Cardiac muscle cell (in vitro differentiated cells and primary cell): ENCODE results near the gene KCTD6. TPM values are rescaled to one million over a fixed set of nuclear protein-coding genes. Genes with fewer than 3 reads are reported as not detected.

Experiments
- DNase-seq, 2 donors: peaks; one replicate each; pipeline versions ENCODE4 v3.0.0 to v3.0.0-alpha.2; 2010 to 2017; ENCODE audit warnings: low read depth in 1 of 2, low spot score in 1 of 2
- H3K27ac ChIP-seq: fragments of 200-600 bp; sonication (generic); 2 replicates; pipeline ENCODE4 v1.5.1; 2016
- H3K27me3 ChIP-seq: fragments of 200-600 bp; sonication (generic); 2 replicates; pipeline ENCODE4 v1.6.0; 2016; ENCODE audit warnings: control low read depth
- H3K36me3 ChIP-seq: fragments of 200-600 bp; sonication (generic); 2 replicates; pipeline ENCODE4 v1.5.1; 2016; ENCODE audit warnings: control low read depth
- H3K4me1 ChIP-seq: fragments of 200-600 bp; sonication (generic); 2 replicates; pipeline ENCODE4 v1.8.1; 2017; ENCODE audit warnings: low read depth, mild to moderate bottlenecking, mixed run types
- H3K4me3 ChIP-seq: fragments of 200-600 bp; sonication (generic); 2 replicates; pipeline ENCODE4 v1.5.1; 2016; ENCODE audit warnings: mild to moderate bottlenecking
- H3K9me3 ChIP-seq: fragments of 200-600 bp; sonication (generic); 2 replicates; pipeline ENCODE4 v1.5.1; 2017; ENCODE audit warnings: low read depth, mild to moderate bottlenecking, control low read depth
- CTCF ChIP-seq: IDR thresholded peaks from 2 replicates; pipeline ENCODE4 v1.5.1; 2012; ENCODE audit warnings: low read depth, mild to moderate bottlenecking, low read length
- polyA plus RNA-seq: library from polyadenylated mRNA; unstranded; fragments of >200 nt; fragmentation: Nextera tagmentation; extraction: Ambion mirVana; gene quantifications from 2 replicates; pipeline ENCODE4 v1.2.1, GENCODE V29; 2016
- total RNA-seq: library from RNA; depleted of rRNA; stranded (reverse); fragments of >200 nt; gene quantifications from 2 replicates; pipeline ENCODE4 v1.2.3, GENCODE V29; 2016

KCTD6 gene
- total and polyA plus RNA-seq, 2 experiments from 2014 or later: 15.7 to 31.0 TPM

- Histone ChIP-seq H3K36me3 (no peaks in the 10 kb centered on the region), H3K4me3 (no peak overlapping the region), H3K4me1 (peaks cover 27% of the 10 kb centered on the region), H3K27me3 (no peaks in the 10 kb centered on the region), H3K27ac (peak overlapping the region; percentile 94), H3K9me3 (no peaks in the 10 kb centered on the region)
- TF ChIP-seq CTCF: no peak
- no peak for DNase-seq
Observed at GRCh38 chr3:58537412-58538301, 45.8 kb downstream of the KCTD6 start.

GRCh38 chr3:58539626-58540025, 47.7 kb downstream of the KCTD6 start:
- Histone ChIP-seq H3K27ac (no peak overlapping the region), H3K4me3 (no peak overlapping the region), H3K27me3 (no peaks in the 10 kb centered on the region), H3K9me3 (no peaks in the 10 kb centered on the region), H3K36me3 (no peaks in the 10 kb centered on the region), H3K4me1 (peaks cover 27% of the 10 kb centered on the region)
- DNase-seq: no peak
- no peak for TF ChIP-seq CTCF

GRCh38 chr3:58540176-58540858, 48.4 kb downstream of the KCTD6 start:
- no peak overlapping the region for H3K4me3 ChIP-seq
- H3K27ac ChIP-seq: no peak overlapping the region
- no peaks in the 10 kb centered on the region for H3K9me3 ChIP-seq
- H3K36me3 ChIP-seq: no peaks in the 10 kb centered on the region
- H3K4me1 ChIP-seq: peaks cover 27% of the 10 kb centered on the region
- TF ChIP-seq CTCF: no peak
- no peaks in the 10 kb centered on the region for H3K27me3 ChIP-seq
- DNase-seq: no peak

- H3K27me3 ChIP-seq: no peaks in the 10 kb centered on the region
- no peak overlapping the region for H3K4me3 ChIP-seq
- H3K4me1 ChIP-seq: no peaks in the 10 kb centered on the region
- no peak for TF ChIP-seq CTCF
- no peak overlapping the region for H3K27ac ChIP-seq
- H3K9me3 ChIP-seq: no peaks in the 10 kb centered on the region
- H3K36me3 ChIP-seq: no peaks in the 10 kb centered on the region
- DNase-seq: no peak
Observed at GRCh38 chr3:58544541-58544940, 52.6 kb downstream of the KCTD6 start.

GRCh38 chr3:58551636-58552180, 59.8 kb downstream of the KCTD6 start:
- DNase-seq: peak in 1 of 2 donors; percentile 28
- Histone ChIP-seq H3K4me1 (no peaks in the 10 kb centered on the region), H3K9me3 (no peaks in the 10 kb centered on the region), H3K27me3 (no peaks in the 10 kb centered on the region), H3K4me3 (no peak overlapping the region), H3K27ac (no peak overlapping the region), H3K36me3 (no peaks in the 10 kb centered on the region)
- no peak for TF ChIP-seq CTCF

Other genes starting within 250 kb of the KCTD6 start
- gene RPP14, start 185.9 kb upstream of the KCTD6 start, total RNA-seq: 7.9 and 11.1 TPM in 2 replicates
- 14.2 TPM in 2 replicates for gene RPP14, start 185.9 kb upstream of the KCTD6 start, polyA plus RNA-seq
- gene HTD2, start 185.6 kb upstream of the KCTD6 start, total RNA-seq: 9.9 and 11.8 TPM in 2 replicates
- gene HTD2, start 185.6 kb upstream of the KCTD6 start, polyA plus RNA-seq: 26.0 and 36.0 TPM in 2 replicates
- 19.3 and 26.8 TPM in 2 replicates for gene PXK, start 159.2 kb upstream of the KCTD6 start, total RNA-seq
- 18.1 and 30.7 TPM in 2 replicates for gene PXK, start 159.2 kb upstream of the KCTD6 start, polyA plus RNA-seq
- gene PDHB, start 58.3 kb upstream of the KCTD6 start, total RNA-seq: 260 and 584 TPM in 2 replicates
- gene PDHB, start 58.3 kb upstream of the KCTD6 start, polyA plus RNA-seq: 247 and 266 TPM in 2 replicates
- gene ACOX2, start 45.1 kb downstream of the KCTD6 start, total RNA-seq: 18.9 and 27.3 TPM in 2 replicates
- 24.3 and 42.5 TPM in 2 replicates for gene ACOX2, start 45.1 kb downstream of the KCTD6 start, polyA plus RNA-seq
- gene FAM107A, start 85.3 kb downstream of the KCTD6 start, total RNA-seq: not detected in 2 replicates
- gene FAM107A, start 85.3 kb downstream of the KCTD6 start, polyA plus RNA-seq: not detected in 2 replicates
- gene FAM3D, start 174.7 kb downstream of the KCTD6 start, total RNA-seq: 1.5 TPM in 1 of 2 replicates, not detected in the other
- gene FAM3D, start 174.7 kb downstream of the KCTD6 start, polyA plus RNA-seq: 0.69 TPM in 1 of 2 replicates, not detected in the other